ENCODE results near the gene EDEM1. TPM values are rescaled to one million over a fixed set of nuclear protein-coding genes. Genes with fewer than 3 reads are reported as not detected.
"Not testable (repeated sequence)": the region's sequence is repeated elsewhere in the genome, so short reads cannot be mapped to it uniquely, and the experiment has no call there.

Gene EDEM1
- total and polyA plus RNA-seq, 2 experiments from 2014 or later: 17.3 to 24.3 TPM

DNA sequence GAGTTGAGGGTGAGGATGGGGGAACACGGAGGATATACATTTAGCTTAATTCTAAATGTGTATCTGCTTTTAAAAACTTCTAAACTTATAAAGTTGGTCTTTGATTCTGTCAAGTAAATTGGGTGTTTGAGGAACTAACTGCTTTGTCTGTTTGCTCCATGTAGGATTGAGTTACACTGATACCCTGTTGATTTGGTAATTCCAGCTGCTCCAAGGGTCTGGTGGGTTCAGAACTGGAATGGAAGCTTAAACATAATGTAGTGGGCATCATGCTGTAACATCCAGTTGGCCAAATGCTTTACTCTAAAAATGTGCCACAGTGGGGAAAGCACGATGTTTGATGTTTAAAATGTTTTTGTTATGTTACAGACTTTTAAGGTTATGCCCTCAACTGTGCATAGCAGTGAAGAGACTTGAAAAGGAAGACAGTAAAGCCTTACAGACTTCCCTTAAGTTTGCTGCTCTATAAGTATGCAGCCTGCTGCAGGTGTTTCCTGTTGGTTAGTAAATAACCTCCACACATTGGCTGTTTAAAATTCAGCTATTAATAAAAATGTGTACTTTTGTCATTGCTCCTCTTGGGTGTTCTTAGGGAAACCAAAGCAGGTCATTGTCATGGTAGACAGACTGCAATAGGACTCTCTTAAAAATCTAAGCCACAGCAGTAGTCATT, 5.9 kb upstream of the EDEM1 start:
- Histone ChIP-seq H3K9ac (no peak overlapping the region), H3K4me3 (no peak overlapping the region), H3F3A (ENCODE audit: insufficient read depth) (peaks cover 16% of the 10 kb centered on the region), H3K4me2 (ENCODE audit: unreplicated experiment) (no peak overlapping the region), H4K20me1 (ENCODE audit: insufficient read depth) (no peaks in the 10 kb centered on the region), H3K9me2 (ENCODE audit: insufficient read depth) (no peaks in the 10 kb centered on the region), H3K27me3 (replicated peaks; ENCODE audit: insufficient read depth) (no peaks in the 10 kb centered on the region), H3K79me2 (ENCODE audit: insufficient read depth) (peaks cover 5% of the 10 kb centered on the region; the same call in 1 of the 2 replicates), H3K4me1 (ENCODE audit: insufficient read depth) (no peaks in the 10 kb centered on the region), H3K27ac (no peak overlapping the region), H2AFZ (no peak overlapping the region), H3K36me3 (ENCODE audit: low read depth) (peaks cover 23% of the 10 kb centered on the region), H3K9me3 (ENCODE audit: low read depth) (no peaks in the 10 kb centered on the region)
- 99 to 100% methylated on average over 2 of the region's 2 CpGs for WGBS, 2 experiments (ENCODE audit: low coverage in 1 of 2, low lambda C conversion rate in 2 of 2, missing lambda C conversion rate in 2 of 2)
- in situ Hi-C loops (cut with MboI): no loop called here
- no peak for TF ChIP-seq EZH2phosphoT487 (IDR thresholded peaks at IDR 0.05; ENCODE audit: insufficient read depth, low read depth)
- TF ChIP-seq EZH2 (IDR thresholded peaks at IDR 0.05; ENCODE audit: insufficient read depth, poor library complexity, severe bottlenecking): no peak
- DNase-seq: no peak

DNA sequence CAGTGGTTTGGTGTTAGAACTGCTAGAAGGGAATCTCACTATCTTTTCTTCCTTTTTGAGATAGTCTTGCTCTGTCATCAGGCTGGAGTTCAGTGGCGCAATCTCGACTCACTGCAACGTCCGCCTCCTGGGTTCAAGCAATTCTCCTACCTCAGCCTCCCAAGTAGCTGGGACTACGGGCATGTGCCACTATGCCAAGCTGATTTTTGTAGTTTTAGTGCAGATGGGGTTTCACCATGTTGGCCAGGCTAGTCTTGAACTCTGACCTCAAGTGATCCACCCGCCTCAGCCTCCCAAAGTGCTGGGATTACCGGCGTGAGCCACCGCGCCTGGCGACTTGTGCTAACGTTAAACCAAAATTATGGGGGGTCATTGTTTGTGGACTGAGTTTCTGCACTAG, 3.8 kb upstream of the EDEM1 start:
- H3K9ac ChIP-seq; H3K4me1 ChIP-seq (ENCODE audit: insufficient read depth); DNase-seq; H3K4me3 ChIP-seq; in situ Hi-C loops (cut with MboI); H3K27me3 ChIP-seq (replicated peaks; ENCODE audit: insufficient read depth); H2AFZ ChIP-seq; H3K9me2 ChIP-seq (ENCODE audit: insufficient read depth); H3K4me2 ChIP-seq (ENCODE audit: unreplicated experiment); H3K27ac ChIP-seq; H4K20me1 ChIP-seq (ENCODE audit: insufficient read depth); H3K9me3 ChIP-seq (ENCODE audit: low read depth): not testable (repeated sequence)
- Histone ChIP-seq H3F3A (ENCODE audit: insufficient read depth) (peaks cover 16% of the 10 kb centered on the region), H3K36me3 (ENCODE audit: low read depth) (peaks cover 13% of the 10 kb centered on the region), H3K79me2 (ENCODE audit: insufficient read depth) (peaks cover 11% of the 10 kb centered on the region)
- WGBS, 2 experiments (ENCODE audit: low coverage in 1 of 2, low lambda C conversion rate in 2 of 2, missing lambda C conversion rate in 2 of 2): 99% methylated on average over 12 of the region's 12 CpGs

DNA sequence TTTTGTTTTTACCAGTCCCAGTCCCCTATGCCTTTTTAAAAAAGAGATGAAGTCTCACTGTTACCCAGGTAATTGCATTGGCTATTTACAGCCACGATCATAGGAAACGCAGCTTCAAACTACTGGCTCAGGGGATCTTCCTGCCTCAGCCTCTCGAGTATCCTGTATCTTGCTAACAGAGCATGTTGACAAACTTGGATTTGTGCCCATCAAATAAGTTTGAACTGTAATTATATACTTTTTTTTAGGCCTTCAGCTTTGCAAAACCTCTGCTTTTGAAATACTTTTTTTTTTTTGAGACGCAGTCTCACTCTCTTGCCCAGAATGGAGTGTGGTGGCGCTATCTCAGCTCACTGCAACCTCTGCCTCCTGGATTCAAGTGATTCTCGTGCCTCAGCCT, 3.0 kb upstream of the EDEM1 start:
- WGBS, 2 experiments (ENCODE audit: low coverage in 1 of 2, low lambda C conversion rate in 2 of 2, missing lambda C conversion rate in 2 of 2): 94 to 95% methylated on average over 6 of the region's 6 CpGs
- no peaks in the 10 kb centered on the region for H3K27me3 ChIP-seq (replicated peaks; ENCODE audit: insufficient read depth)
- H3K9me3 ChIP-seq (ENCODE audit: low read depth): no peaks in the 10 kb centered on the region
- H3F3A ChIP-seq (ENCODE audit: insufficient read depth): peaks cover 16% of the 10 kb centered on the region
- DNase-seq: no peak
- H3K79me2 ChIP-seq (ENCODE audit: insufficient read depth): peaks cover 19% of the 10 kb centered on the region
- no peak overlapping the region for H3K4me2 ChIP-seq (ENCODE audit: unreplicated experiment)
- H3K9ac ChIP-seq: no peak overlapping the region
- no peak overlapping the region for H2AFZ ChIP-seq
- H3K27ac ChIP-seq: no peak overlapping the region
- no peaks in the 10 kb centered on the region for H4K20me1 ChIP-seq (ENCODE audit: insufficient read depth)
- H3K36me3 ChIP-seq (ENCODE audit: low read depth): peaks cover 5% of the 10 kb centered on the region; the same call in 1 of the 2 replicates
- H3K9me2 ChIP-seq (ENCODE audit: insufficient read depth): no peaks in the 10 kb centered on the region
- TF ChIP-seq EZH2phosphoT487 (IDR thresholded peaks at IDR 0.05; ENCODE audit: insufficient read depth, low read depth): no peak
- no peak for TF ChIP-seq EZH2 (IDR thresholded peaks at IDR 0.05; ENCODE audit: insufficient read depth, poor library complexity, severe bottlenecking)
- no peak overlapping the region for H3K4me3 ChIP-seq
- H3K4me1 ChIP-seq (ENCODE audit: insufficient read depth): peaks cover 7% of the 10 kb centered on the region; the same call in 1 of the 2 replicates
- in situ Hi-C loops (cut with MboI): no loop called here

DNA sequence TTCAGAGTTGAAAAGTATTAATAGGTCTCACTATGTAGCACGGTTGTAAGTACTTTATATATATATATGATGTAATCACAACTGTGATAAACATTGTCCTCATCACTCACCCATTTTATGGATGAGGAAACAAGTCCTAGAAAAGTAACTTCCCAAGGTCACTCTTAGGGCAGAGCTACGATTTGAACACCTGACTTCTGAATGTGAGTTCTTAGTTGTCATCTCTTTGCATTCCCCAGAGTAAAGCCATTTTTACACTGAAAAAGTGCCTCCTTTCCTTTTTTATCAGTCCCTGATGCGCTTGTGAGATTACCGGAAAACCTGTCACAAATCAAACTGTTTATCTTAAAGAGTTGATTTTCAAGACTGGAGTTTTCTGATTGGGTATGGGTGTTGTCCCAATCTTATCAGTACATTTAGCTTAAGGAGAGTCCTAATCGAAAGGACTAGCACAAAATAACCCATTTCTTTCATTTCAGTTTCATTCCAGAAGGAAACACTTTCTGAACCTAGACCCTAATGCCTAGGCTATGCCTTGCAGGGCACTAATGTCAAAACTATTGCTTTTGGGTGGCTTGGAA, 2.3 kb upstream of the EDEM1 start:
- H3K27me3 ChIP-seq (replicated peaks; ENCODE audit: insufficient read depth): no peaks in the 10 kb centered on the region
- H3K79me2 ChIP-seq (ENCODE audit: insufficient read depth): peaks cover 26% of the 10 kb centered on the region
- H3K9ac ChIP-seq: no peak overlapping the region
- H3K4me1 ChIP-seq (ENCODE audit: insufficient read depth): peaks cover 14% of the 10 kb centered on the region; the same call in 1 of the 2 replicates
- H3K9me2 ChIP-seq (ENCODE audit: insufficient read depth): no peaks in the 10 kb centered on the region
- no peaks in the 10 kb centered on the region for H4K20me1 ChIP-seq (ENCODE audit: insufficient read depth)
- H3F3A ChIP-seq (ENCODE audit: insufficient read depth): peaks cover 16% of the 10 kb centered on the region
- in situ Hi-C loops (cut with MboI): no loop called here
- no peaks in the 10 kb centered on the region for H3K9me3 ChIP-seq (ENCODE audit: low read depth)
- H3K4me2 ChIP-seq (ENCODE audit: unreplicated experiment): no peak overlapping the region
- peaks cover 5% of the 10 kb centered on the region; the same call in 1 of the 2 replicates for H3K36me3 ChIP-seq (ENCODE audit: low read depth)
- no peak overlapping the region for H3K27ac ChIP-seq
- H3K4me3 ChIP-seq: no peak overlapping the region
- no peak overlapping the region for H2AFZ ChIP-seq
- TF ChIP-seq EZH2phosphoT487 (IDR thresholded peaks at IDR 0.05; ENCODE audit: insufficient read depth, low read depth) (no peak), EZH2 (IDR thresholded peaks at IDR 0.05; ENCODE audit: insufficient read depth, poor library complexity, severe bottlenecking) (no peak)
- 87 to 90% methylated on average over 5 of the region's 5 CpGs for WGBS, 2 experiments (ENCODE audit: low coverage in 1 of 2, low lambda C conversion rate in 2 of 2, missing lambda C conversion rate in 2 of 2)
- no peak for DNase-seq
